Sigmoid colon (tissue), 4 donors: ENCODE results near the gene HOXD12.

ENCODE experiments used
- CTCF ChIP-seq, 4 experiments: fragments of 450-650 bp in 3 of 4; fragments of 200-600 bp in 1 of 4; IDR thresholded peaks; one replicate each; pipeline ENCODE4 v1.5.1; 2016 to 2019; ENCODE audit warnings: antibody characterized with exemption in 4 of 4, mild to moderate bottlenecking in 3 of 4, moderate library complexity in 2 of 4
- EP300 ChIP-seq, 4 donors: sonication (generic); formaldehyde crosslinking; IDR thresholded peaks; one replicate each; pipeline ENCODE4 v1.6.1; 2017; ENCODE audit warnings: antibody characterized with exemption in 4 of 4
- POLR2A ChIP-seq, 2 donors: fragments of 450-650 bp; IDR thresholded peaks; one replicate each; pipeline ENCODE4 v1.6.1; 2016; ENCODE audit warnings: antibody characterized with exemption in 2 of 2, mild to moderate bottlenecking in 2 of 2, moderate library complexity in 2 of 2

GRCh38 chr2:176099728-176100546 lies at the start of gene HOXD12:
- no peak for TF ChIP-seq EP300 (IDR thresholded peaks at IDR 0.05)
- TF ChIP-seq CTCF (IDR thresholded peaks at IDR 0.05), result no peak
- TF ChIP-seq POLR2A (IDR thresholded peaks at IDR 0.05), result no peak
